CD4-positive, alpha-beta T cell treated with Interleukin-12 subunit alpha and Interleukin-12 subunit beta, for 1 hour (primary cell): ENCODE data around the gene MYEOV.

Experiments
- DNase-seq: peaks from one replicate; pipeline ENCODE4 v3.0.0-alpha.2; 2020

Gene MYEOV

DNA sequence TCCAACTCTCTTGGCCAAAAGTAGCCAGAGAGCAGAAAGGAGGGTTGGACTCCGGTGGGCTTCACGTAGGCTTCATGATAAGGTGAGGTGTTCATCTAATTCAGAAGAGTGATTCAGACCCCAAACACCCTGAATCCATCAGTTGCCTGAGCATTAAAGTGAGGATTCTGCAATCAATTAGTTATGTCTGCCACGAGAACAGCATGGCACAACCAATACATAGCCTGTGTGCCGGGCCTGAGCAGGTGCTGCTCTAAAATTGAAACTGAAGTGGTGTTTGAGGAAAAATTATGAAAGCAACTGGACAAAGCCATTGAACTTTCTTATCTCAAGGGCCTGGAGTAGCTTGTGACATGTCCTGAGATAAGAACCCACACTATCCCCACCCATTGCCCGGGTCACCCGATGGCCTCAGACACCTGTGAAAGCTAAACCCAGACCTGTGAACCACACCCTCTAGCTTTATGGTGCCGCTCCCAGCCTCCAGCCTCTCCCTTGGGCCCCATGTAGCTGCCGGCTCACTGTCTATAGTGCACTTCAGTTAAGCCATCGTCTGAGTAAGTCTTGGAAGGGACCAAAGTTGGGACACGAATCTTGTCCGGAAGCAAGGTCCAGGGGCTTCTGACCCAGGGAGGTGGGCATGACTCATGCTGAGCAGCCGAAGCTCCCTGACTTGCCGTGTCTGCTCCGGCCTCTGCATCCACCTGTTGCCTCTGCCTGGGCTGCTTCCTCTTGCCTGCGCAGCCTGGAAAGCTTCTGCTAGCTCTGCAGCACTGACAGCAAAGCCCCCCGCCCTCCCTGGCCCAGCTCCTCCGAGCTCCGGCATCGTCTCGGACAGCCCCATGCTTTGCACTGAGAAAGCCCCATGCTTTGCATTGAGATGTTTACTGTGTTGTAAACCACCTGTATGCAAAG lies 5.7 kb upstream of the MYEOV start:
- DNase-seq = no peak

DNA sequence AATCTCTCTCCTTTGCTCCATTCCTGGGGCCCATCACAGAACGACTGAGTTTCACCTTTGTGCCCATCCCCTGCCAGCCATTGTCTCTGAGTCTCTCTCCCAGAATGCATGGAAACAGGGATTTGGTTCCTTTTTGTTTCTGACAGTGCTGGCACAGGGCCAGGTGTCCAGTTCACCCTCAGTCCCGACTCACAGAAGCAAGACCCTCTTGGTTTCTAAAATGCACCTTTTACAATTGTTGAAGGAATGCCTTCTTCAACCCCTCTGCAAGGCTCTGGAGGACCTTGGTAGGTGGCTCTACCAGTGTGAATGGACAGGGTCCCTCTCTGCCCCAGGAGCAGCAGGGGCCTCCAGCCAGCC lies 5.1 kb upstream of the MYEOV start:
- no peak for DNase-seq

DNA sequence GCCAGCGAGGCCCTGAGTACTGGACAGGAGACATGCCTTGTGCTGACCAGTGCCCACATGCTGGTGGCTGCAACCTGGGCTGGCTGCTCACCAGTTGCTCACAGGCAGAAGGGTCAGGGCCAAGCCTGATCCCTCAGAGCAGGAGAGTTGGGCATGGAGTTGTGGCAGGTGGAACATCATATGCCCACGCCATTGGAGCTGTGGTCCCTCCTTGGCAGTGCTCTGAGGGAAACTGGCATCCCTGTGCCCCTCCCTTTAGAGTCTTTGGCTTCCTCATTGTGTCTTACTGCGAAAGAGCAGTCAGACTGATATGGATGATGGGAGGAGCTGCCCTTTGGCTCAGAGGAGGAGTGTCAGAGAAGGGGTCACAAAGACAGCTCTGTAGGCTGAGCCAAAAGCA lies 3.1 kb upstream of the MYEOV start:
- DNase-seq = no peak

DNA sequence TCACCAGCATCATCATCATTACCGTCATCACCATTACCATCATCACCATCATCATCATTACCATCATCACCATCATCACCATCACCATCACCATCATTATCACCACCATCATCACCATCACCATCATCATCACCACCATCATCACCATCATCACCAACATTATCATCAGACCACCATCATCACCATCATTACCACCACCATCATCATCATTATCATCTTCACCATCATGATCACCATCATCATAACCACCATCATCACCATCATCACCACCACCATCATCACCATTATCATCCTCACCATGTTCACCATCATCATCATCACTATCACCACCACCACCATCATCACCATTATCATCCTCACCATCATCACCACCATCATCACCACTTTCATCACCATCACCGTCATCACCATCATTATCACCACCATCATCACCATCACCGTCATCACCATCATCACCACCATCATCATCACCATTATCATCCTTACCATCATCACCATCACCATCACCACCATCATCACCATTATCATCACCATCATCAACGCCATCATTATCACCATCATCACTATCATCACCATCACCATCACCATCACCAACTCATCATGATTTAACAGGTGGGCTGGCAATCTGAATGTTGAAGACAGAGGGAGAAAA lies 2.4 kb upstream of the MYEOV start:
- DNase-seq = no peak

DNA sequence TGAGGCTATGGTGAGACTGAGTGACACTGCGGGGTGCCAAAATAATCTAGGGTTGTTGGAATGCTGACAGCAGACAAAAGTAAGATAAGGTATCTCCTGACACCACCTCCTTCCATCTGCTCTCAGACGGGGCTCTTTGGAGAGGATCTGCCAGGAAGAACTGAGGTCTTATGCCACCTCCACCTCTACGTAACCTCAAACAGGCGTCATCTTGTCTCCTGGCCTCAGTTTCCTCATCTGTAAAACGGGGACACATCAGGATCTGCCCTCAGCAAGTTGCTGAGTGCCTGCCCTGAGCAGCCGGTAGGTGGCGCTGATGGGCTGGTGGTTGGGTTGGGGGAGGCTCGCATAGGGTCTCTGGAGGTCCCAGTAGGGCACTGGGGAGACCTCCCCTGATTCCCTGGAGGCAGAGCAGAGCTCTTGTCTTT lies 1.7 kb upstream of the MYEOV start:
- peak; percentile 52 for DNase-seq

DNA sequence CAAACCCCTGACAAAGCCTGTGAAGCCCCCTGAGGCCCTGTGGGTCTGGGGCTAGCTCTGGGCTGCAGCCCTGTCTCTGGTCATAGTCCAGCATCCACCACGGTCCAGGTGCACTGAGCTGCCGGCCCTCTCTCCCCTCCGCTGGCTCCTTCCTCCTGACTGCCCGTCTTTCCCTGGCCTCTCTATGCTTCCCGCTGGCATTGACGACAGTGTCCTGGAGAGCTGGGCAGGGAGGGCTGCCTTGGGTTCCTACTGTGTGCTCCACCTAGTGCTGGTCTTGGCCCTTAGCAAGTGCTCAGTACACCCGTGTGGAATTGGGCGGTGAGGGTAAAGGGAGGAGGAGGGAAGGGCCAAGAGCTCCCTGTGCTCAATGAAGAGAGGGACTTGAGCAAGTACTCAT lies 868 bp upstream of the MYEOV start:
- DNase-seq = no peak

DNA sequence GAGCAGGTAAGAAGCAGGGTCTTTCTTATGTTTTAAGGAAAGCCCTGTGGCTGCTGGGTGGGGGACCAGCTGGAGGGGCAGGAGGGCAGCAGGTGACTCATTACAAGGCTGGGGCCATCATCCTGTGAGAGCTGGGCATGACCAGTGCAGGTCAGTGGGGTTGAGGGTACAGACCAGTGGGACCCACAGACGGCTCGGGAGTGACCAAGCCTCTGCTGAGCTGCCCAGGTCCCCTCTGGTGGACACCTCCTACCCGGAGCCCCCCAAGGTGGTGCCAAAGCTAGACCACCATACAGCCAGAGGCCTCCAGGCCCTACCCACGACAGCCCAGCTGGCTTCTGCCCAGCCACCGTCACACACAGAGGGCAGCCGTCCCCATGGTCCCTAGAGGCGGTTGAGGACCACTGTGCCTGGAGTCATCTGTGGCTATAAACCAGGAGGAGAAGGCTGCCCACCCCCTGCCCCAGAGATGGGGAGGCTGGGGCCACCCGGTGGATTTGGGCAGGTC lies 670 bp downstream of the MYEOV start:
- DNase-seq = no peak

DNA sequence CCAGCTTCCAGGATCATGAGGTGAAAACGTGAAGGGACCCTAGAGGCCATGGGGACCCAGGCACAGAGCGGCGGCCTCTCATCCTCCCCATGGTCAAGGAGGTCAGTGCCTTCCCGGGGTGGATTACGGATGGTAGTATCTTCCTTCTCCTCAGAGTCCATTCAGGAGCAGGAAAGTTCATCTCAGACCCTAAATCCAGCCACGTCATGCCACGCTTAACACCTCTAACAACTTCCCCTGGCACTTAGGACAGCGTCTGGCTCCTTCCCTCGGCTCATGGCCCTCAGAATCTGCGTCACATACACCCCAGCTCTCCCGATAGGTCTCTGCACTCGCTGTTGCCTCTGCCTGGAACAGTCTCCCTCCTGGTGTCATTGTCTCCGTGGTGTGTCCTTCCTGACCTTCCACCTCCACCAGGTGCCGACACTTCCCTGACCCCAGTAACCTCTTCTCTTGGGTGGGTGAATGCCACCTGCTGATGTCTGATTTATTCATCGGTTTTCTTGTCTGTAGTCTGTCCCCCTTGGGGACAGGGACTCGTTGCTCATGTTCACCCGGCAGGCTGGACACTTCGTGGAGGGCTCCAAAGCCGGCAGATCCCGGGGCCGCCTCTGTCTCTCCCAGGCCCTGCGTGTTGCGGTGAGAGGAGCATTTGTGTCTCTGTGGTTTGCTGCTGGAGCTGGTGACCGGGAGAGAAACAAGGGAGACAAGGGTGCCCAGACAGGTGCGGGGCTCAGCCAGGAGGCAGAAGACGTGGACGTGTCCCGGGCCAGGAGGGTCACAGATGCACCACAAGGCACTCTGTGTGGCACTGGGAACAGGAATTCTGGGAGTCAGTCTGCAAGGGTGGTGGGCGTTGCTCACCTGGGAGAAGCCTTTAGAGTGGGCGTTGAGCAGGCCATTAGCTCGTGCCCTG lies 1.4 kb downstream of the MYEOV start:
- DNase-seq = no peak

DNA sequence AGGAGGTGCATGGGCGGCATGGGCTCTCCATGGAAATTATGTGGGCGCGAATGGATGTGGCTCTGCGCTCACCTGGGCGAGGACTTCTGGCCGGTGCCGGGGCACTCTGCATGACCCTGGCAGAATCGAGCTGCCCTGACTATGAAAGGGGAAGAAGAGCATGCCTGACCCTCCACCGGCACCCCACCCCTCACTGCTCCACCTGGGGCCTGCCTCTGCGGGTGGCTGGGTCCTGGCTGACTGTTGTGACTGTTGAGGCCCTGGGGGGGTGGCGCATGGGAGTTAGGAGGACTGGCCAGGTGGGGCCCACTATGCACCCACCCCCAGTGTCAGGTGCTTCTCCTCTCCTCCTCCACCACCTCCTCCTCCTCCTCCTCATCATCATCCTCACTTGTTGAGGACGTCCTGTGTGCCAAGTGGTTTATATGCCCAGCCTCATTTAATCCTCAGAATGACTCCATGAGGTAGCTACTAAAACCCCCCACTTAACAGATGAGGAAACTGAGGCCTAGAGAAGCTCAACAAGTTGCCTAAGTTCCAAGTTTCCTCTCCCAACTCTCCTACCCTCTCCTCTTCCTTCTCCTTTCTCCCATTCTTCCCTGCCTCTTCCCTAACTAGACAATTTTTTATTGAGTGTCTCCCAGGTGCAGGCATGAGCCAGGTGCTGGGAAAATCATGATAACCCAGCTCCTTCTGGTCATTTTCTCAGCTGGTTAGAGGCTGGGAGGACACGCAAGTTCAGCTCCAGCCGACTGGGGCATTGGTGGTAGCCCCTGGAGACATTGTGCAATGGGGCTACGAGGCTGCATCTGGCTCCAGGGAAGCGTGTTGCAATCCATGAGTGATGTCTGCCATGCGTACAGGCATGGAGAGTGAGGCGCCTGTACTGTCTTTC lies 2.3 kb downstream of the MYEOV start:
- DNase-seq = peak; percentile 10

DNA sequence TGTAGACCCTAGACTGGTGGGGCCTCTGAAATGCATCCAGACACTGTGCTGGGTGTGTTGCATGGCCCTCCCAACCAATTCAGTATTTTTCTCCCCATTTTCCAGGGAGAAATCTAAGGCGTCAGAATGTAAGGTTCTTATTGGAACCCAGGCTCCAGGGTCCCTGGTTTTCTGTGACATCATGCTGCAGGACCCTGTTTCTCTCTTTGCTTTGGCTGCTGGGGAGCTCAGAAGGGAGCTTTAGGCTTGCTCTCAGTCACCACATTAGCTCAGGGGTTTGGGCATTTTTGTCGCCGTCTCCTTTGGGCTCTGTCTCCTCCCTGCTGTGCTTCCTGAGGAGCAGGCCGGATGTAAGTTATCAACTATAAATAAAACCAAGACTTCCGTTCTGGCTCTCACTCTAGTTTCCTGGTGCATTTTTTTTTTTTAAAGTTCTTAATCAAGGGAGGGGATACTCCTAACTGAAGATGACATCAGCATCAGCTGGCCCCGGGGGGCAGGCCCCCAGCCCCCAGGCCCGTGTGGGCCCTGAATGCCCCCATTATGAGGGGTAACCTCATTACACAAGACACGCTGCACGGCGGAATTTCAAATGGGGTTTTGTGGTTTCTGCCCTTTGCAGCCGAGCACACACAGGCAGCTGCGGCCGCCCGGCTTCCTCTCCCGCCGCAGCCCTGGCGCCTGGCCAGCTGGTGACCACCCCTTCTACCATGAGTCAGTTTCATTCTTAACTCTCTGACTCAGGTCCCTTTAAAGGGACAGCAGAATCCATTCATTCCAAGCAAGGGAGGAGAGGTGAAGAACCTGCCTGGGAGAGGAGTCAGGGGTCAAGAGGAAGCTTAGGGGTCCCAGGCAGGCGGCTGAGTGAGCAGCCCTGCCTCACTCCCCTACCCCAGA lies 3.2 kb downstream of the MYEOV start:
- peak; percentile 83 for DNase-seq

DNA sequence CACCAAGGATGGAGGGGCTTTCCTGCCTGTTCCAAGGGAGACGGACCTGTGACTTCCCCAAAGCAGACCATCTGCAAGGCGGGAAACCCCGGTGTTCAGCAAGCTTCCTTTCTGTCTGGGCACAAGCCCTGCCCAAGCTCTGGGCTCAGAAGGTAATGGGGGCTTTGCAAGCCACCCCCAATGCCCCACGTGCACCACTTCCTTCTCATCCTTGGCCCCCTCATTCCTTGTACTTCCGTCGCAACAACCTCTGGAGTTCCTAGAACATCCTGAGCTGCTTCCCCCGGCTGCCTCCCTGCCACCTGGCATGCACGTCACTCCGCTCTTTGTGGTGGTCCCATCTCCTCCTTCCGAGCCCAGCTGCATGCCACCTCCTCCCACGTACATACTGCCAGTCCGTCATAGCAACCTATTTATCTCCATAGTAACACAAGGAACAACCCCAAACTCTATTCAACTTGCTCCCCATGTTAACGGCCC lies 3.9 kb downstream of the MYEOV start:
- peak; percentile 44 for DNase-seq

DNA sequence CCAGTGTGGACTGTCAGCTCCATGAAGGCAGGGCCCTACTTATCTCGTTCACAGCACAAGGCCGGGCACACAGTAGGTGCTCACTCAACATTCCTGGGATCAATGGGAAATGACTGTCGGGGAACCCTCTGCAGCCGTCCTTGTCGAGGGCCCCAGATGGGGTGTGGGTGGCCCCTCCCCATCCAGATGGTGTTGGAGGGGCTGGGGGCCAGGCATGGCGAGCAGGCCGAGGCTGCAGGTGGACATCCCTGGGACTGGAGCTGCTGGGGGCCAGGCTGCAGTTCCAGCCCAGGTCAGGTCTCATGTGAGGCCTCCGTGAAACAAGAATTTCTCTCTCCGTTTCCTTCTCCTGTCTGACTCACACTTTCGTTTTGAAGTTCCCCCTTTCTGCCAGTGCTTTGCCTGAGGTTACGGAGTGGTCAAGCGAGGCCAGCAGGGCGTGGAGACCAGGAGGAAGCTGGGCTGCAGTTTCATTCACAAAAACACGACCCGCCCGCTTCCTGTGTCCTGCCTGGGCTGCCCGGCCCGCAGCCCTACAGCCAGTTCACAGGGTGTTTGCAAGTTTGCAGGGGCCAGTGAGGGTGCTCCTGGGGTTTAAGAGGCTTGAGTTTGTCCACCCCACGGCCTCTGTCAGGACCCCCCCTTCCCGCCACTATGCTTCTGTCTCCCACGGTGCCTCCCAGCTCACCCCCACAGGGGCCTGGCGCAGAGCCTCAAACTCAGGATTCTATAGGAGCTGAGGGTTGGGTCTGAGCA lies 4.5 kb downstream of the MYEOV start:
- peak; percentile 43 for DNase-seq

DNA sequence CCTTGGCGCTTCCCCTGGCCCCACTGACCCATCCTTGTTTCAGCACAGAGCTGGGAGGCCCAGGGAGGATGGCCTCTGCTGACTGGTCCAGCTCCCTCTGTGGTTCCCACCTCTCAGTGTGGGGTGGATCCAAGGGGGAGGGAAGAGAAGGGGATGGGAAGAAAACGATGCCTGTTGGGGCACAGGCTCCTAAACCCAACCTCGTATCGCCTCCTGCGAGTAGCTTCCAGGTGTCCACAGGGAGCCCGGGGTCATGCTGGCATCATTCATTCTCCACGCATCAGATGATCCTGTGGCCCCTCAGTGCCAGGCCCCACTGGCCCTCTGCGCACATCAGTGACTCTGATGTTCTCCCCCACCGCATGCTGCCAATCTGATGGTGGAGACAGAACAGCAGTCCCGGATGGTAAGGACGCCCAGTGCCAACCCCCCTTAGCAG lies 5.1 kb downstream of the MYEOV start:
- no peak for DNase-seq

DNA sequence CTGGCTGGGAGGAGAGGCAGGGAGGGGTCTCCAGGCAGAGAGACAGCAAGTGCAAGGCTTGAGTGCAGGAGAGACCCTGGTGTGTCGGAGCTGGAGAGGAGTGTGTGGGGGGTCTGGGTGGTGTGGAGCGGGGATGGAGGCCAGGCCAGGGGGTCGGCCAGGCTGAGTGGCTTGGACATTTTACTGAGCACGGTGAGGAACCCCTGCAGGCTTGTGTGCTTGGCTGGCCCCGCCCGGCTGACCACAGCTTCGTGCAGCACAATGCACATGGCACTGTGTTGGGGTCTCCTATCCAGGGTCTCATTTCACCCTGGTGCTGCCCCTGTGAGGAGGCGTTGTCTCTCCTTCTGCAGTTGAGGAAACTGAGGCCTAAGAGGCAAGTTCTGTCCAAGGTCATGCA lies 5.6 kb downstream of the MYEOV start:
- no peak for DNase-seq

DNA sequence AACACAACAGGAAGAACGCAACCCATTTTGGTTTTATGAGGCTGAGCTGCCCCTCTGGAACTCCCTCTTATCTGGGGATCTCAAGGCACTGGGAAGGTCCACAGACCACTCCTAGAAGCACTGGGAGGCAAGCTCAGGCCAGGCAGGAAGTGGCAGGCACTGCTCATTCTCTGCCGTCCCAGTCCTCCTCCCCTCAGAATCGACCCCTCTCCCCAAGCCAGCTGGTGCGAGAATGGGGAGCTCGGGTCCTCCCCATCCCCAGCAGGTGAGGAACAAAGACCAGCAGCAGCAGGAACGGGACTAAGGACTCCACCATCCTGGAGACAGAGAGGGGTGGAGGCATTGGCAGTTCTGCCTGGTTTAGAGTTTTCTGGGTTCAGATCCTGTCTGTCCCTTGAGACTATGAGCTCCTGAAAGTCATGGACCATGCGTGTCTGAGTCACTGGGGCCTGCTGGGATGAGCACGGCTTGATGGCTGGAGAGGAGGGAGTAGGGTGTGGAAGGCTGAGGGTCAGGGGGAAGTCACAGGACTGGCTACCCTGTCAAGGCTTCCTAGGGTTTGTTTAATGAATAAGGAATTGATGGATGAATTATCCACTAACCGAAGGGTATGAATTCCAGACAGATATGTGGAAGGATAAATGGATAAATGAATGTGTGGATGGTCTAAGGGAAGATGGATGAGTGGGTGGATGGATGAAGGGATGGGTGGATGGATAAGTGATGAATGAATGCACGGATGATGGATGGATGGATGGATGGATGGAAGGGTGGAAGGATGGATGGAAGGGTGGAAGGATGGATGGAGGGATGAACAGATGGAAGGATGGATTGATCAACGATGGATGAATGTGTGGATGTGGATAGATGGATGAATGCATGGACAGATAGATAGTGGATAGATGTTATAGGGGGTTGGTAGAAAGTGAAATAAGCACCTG lies 6.4 kb downstream of the MYEOV start:
- DNase-seq = no peak

DNA sequence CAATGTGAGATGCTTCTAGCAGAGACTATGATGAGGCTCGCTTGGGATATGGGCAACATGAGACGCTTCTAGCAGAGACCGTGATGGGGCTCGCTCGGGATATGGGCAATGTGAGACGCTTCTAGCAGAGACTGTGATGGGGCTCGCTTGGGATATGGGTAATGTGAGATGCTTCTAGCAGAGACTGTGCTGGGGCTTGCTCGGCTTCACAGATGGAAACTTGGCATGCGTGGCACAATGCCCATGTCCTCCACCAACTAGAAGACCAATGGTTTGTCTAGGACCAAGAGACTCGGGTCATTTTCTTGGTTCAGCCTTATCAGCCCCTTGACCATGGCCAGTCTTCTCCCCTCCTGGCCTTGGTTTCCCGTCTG lies 7.1 kb downstream of the MYEOV start:
- no peak for DNase-seq

DNA sequence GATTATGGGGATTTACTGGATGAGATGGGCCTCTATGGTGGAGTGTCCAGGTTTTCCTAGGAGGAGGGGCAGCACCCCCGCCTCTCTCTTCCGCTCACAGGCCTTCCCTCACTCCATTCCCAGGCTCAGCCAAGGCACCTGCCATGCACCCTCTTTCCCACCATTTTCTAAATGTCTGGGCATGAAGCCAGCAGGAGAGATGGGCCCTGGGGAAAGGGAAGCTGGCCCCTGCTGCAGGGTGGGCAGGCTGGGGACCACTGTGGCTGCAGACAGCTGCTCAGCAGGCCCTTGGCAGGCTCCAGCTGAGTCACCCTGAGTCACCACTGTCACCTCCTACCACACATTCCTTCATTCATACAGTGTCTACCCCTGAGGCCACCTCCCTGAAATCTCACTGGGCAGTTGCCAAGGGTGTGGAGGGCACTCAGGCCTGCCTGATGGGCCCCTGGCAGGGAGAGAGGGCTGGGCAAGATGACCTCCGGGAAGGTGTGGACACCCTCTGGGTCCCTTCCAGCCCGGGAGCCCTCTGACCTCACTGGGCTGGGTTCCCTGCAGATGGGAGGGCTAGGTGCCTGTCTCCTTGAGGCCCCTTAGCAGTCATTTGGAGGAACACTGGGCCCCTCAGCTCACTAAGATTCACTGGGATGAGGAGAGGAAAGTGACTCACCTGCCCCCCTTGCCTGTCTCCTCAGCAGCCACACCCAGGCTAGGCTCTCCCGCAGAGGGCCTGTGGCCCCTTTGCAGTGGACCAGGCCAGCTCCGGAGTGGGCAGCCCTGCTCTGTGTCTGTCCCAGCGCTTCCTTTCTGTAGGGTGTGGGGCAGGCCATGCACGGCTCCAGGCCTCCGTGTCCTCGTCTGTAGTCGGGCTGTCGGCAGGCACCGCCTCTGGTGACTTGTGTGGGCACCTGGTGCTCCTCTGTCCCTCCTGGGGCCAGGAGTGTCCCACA lies 7.8 kb downstream of the MYEOV start:
- no peak for DNase-seq
